ENCODE results near the gene DLEU7.
A peak's percentile ranks its signal among the peaks of the same experiment; 100 is the strongest.

The DLEU7 gene

GRCh38 chr13:50842251-50842989 is 1.1 kb downstream of the DLEU7 start:
- no peak for DNase-seq (ENCODE audit: low spot score)

- DNase-seq (ENCODE audit: low spot score): no peak
These were observed 1.7 kb downstream of the DLEU7 start for GRCh38 chr13:50841786-50842185.

- no peak for DNase-seq (ENCODE audit: low spot score)
These were observed 3.2 kb downstream of the DLEU7 start for GRCh38 chr13:50840284-50840683.

GRCh38 chr13:50839828-50840227 is 3.7 kb downstream of the DLEU7 start:
- no peak for DNase-seq (ENCODE audit: low spot score)

- no peak for DNase-seq (ENCODE audit: low spot score)
These were observed 4.8 kb downstream of the DLEU7 start for GRCh38 chr13:50838701-50839100.

GRCh38 chr13:50838031-50838430 is 5.5 kb downstream of the DLEU7 start:
- DNase-seq (ENCODE audit: low spot score): no peak

- no peak for DNase-seq (ENCODE audit: low spot score)
These were observed 12.0 kb downstream of the DLEU7 start for GRCh38 chr13:50831512-50831911.

- DNase-seq (ENCODE audit: low spot score): no peak
These were observed 13.6 kb downstream of the DLEU7 start for GRCh38 chr13:50829896-50830295.

- no peak for DNase-seq (ENCODE audit: low spot score)
These were observed 14.3 kb downstream of the DLEU7 start for GRCh38 chr13:50829226-50829625.

- DNase-seq (ENCODE audit: low spot score): no peak
These were observed 17.5 kb downstream of the DLEU7 start for GRCh38 chr13:50826035-50826434.

- no peak for DNase-seq (ENCODE audit: low spot score)
These were observed 31.2 kb downstream of the DLEU7 start for GRCh38 chr13:50812242-50812641.

- DNase-seq (ENCODE audit: low spot score): no peak
These were observed 32.5 kb downstream of the DLEU7 start for GRCh38 chr13:50810998-50811397.

GRCh38 chr13:50810468-50810867 is 33.0 kb downstream of the DLEU7 start:
- no peak for DNase-seq (ENCODE audit: low spot score)

GRCh38 chr13:50809133-50810090 is 34.1 kb downstream of the DLEU7 start:
- DNase-seq (ENCODE audit: low spot score): no peak

- no peak for DNase-seq (ENCODE audit: low spot score)
These were observed 37.7 kb downstream of the DLEU7 start for GRCh38 chr13:50805805-50806204.

- DNase-seq (ENCODE audit: low spot score): peak; percentile 52
These were observed 42.2 kb downstream of the DLEU7 start for GRCh38 chr13:50801087-50801931.

GRCh38 chr13:50800091-50800739 is 43.3 kb downstream of the DLEU7 start:
- no peak for DNase-seq (ENCODE audit: low spot score)

GRCh38 chr13:50798923-50799322 is 44.6 kb downstream of the DLEU7 start:
- DNase-seq (ENCODE audit: low spot score): no peak

- no peak for DNase-seq (ENCODE audit: low spot score)
These were observed 46.4 kb downstream of the DLEU7 start for GRCh38 chr13:50797091-50797490.

- no peak for DNase-seq (ENCODE audit: low spot score)
These were observed 47.0 kb downstream of the DLEU7 start for GRCh38 chr13:50796463-50796862.

- no peak for DNase-seq (ENCODE audit: low spot score)
These were observed 49.3 kb downstream of the DLEU7 start for GRCh38 chr13:50794226-50794625.

- no peak for DNase-seq (ENCODE audit: low spot score)
These were observed 50.5 kb downstream of the DLEU7 start for GRCh38 chr13:50793026-50793425.
